ENCODE results near the gene USP7.

DNA sequence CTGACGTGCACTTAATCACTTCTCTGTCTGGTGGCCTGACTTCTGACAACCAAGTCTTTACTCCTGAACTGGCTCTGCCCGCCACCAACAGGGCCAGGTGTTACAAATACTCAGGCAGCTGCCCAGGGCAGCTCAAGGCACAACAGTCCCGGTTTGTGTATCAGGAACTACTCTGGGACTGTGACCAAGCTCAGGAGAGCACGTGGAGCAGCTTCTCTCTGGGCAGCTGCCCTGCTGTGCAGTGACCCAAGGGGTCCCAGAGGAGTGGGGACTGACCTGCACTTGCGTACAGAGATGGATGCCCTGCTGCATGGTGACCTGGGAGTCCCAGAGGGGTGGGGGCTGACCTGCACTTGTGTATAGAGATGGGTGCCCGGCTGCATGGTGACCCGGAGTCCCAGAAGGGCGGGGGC is 59.7 kb downstream of the USP7 start:
- TF ChIP-seq CTCF (conservative IDR thresholded peaks at IDR 0.05; ENCODE audit: low read depth, low read length), result no peak
- TF ChIP-seq EZH2phosphoT487 (IDR thresholded peaks at IDR 0.05; ENCODE audit: borderline replicate concordance, low read length), result no peak
